HG02763 (cell line): ENCODE data around the gene SHC3.

Source experiments
- ATAC-seq: cut with Tn5 transposase; IDR thresholded peaks from one replicate; pipeline ENCODE4 v1.9.1; 2021; ENCODE audit warnings: mild to moderate bottlenecking, moderate library complexity; ENCODE audit not compliant: unreplicated experiment

The SHC3 gene

GRCh38 chr9:89058906-89059305, 119.7 kb downstream of the SHC3 start:
- ATAC-seq = no peak

DNA sequence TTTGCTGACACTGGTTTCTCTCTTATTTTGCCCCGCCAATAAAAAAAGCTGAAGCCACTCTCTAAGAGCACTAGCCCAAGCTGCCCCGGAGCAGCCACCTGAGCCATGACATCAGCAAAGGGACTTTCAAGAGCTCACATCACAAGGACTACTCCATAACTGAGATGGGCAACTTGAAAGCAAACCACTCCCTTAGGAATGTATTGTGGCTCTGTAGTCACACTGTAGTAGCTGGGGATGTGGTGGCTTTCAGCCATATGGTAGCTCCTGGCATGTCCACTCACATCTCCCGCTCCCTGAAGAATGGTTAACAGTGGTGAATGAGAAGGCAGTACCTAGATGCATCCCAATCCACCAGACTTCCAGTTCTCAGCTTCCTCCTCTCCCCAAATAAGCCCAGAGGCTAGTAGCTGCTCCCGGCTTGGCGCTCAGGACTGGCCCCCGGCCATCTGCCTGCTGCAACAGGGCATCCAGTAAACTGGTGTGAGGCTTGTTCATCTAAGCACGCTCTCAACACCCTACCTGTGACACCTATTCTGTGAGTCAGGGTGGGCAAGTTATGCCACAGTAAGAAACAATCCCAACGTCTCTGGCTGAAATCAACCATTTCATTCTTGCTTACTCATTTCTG, 123.6 kb downstream of the SHC3 start:
- ATAC-seq = no peak

DNA sequence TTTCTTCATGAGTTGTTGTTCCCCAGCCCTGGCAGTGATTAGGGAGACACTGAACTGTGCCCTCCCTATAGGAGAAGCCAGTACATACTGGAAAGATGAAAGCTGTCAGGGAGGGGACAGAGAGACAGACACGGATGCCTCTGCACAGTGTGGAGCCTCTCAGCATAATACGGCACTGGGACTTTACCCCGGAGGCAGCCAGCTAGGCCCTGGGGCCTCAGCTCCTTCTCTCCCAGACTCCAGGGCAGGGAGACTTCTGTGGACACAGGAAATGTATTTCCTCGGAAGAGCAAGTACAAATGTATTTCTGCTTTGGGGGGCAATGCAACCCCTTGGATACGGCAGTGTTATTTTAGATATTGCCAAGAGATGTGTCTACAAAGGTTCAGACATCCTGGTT, 125.3 kb downstream of the SHC3 start:
- ATAC-seq = no peak

DNA sequence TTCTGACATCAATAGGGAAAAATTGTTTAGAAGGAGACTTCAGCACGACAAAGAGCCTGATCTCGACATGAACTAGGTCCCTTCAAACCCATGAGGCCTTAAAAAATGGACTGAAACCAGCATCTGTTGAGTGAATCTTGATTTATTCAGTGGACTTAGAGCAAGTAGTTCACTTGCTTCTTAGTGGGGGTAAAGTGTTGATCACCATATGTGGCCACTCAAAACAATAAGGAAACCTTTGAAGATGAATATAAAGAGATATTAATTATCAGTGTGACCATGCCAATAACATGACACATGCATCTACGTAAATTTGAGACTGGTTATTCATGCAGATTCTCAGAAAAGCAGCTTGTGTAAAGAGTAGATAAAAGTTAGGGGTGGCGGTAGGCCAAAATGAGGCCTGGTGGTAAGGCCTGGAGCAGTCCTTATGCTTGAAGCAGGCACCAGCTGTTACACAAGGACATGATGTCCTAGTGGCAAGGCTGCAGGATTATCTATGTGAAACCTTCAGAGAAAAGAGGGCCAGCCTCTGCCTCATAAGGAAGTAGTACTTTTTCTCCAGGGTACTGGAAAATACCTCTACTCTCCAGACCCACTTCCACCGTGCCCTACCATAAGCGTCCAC, 126.0 kb downstream of the SHC3 start:
- no peak for ATAC-seq

- no peak for ATAC-seq
Measured at GRCh38 chr9:89051421-89052025, 127.1 kb downstream of the SHC3 start.

DNA sequence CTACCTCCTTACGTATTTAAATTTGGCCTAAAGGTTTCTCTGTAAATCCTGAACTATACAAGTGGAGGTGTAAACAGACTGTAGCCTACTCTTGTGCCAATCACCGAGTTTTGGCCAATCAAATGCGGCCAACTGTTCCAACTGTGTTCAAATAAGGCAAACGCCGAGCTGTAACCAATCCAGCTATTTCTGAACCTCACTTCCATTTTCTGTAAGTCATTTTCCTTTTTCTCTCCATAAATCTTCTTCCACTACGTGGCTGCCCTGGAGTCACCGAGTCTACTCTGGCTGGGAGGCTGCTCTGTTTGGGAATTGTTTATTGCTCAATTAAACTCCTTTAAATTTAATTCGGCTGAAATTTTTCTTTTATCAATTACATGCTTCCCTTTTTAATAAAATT, 129.0 kb downstream of the SHC3 start:
- ATAC-seq = no peak

GRCh38 chr9:89048616-89049015, 130.0 kb downstream of the SHC3 start:
- ATAC-seq = no peak

GRCh38 chr9:89047667-89048066, 131.0 kb downstream of the SHC3 start:
- no peak for ATAC-seq

GRCh38 chr9:89046832-89047231, 131.8 kb downstream of the SHC3 start:
- no peak for ATAC-seq

- no peak for ATAC-seq
Measured at GRCh38 chr9:89044881-89045280, 133.7 kb downstream of the SHC3 start.

- ATAC-seq = no peak
Measured at GRCh38 chr9:89044104-89044503, 134.5 kb downstream of the SHC3 start.

- ATAC-seq = no peak
Measured at GRCh38 chr9:89042984-89043383, 135.6 kb downstream of the SHC3 start.

GRCh38 chr9:89039664-89040063, 139.0 kb downstream of the SHC3 start:
- no peak for ATAC-seq

DNA sequence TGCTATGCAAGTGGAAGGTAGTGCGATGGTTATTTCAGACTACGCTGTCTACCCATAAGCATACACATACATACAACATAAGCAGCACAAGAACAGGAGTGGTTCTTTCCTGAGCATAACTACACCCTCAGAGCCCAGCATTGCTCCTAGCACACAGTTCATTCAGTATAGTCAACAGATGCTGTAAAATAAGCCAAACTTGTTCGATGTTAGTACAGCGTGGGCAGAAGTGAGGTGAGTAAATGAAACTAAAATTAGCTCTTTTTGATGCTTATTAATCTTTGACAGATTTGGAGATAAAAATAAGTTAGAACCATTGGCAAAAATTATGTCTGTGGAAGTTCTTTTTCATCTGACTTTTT, 139.5 kb downstream of the SHC3 start:
- no peak for ATAC-seq

- ATAC-seq = no peak
Measured at GRCh38 chr9:89038382-89039103, 140.1 kb downstream of the SHC3 start.

DNA sequence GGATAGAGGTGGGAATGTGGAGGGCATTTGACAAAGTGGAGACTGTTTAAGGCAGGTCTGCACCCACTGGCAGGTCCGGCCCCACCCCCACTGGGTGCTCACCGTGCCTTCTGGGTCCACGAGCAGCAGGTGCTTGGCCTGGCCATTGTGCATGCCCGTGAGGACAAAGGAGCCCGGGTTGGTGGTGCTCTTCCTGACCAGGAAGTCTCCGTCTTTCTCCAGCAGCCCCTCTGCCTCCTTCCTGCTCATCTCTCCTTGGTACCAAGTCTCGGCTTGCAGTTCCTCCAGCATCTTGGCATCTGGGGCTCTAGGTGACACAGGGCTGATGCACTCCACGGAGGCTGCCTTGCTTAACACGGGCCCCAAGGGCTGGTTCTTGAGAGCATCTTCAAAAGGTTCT, 140.7 kb downstream of the SHC3 start:
- ATAC-seq = no peak

- no peak for ATAC-seq
Measured at GRCh38 chr9:89037346-89037745, 141.3 kb downstream of the SHC3 start.

DNA sequence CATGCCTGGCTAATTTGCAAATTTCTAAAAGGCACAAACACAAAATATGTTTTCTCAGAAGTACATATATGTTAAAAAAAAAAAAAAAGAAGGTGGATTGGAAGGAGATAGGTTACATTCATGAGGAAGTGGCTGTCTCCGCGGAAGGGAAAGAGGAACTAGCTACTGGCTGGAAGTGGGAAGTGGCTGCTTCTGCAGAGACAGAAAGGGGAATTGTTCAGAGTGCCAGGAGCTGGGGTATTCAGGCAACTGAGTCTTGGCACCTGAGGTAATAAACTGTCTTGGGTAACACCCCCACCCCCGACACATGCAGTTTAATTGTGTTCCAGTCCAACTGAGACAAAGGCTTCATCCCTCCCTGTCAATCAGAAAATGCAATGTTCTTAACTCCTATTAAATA, 141.7 kb downstream of the SHC3 start:
- ATAC-seq = no peak

GRCh38 chr9:89036383-89036782, 142.2 kb downstream of the SHC3 start:
- ATAC-seq = no peak

DNA sequence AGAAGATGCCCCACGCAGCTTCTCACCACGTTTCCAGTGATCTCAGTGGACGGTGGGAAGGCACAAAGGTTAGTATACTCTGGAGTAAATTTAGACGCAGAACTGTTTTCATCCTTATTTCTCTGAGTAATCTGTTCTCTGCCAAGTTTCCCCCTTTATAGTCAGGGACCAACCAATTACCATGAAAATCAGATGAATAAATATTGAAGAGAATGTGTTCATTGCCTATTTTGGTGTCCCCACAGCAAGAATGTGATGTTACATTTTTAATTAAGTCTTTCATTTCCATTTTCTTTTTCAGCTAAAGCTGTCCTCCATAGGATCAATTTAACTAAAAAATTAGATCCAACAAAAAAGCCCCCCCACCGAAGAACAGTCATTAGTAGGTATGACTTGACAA, 146.0 kb downstream of the SHC3 start:
- no peak for ATAC-seq

GRCh38 chr9:89032173-89032572, 146.4 kb downstream of the SHC3 start:
- ATAC-seq = no peak

DNA sequence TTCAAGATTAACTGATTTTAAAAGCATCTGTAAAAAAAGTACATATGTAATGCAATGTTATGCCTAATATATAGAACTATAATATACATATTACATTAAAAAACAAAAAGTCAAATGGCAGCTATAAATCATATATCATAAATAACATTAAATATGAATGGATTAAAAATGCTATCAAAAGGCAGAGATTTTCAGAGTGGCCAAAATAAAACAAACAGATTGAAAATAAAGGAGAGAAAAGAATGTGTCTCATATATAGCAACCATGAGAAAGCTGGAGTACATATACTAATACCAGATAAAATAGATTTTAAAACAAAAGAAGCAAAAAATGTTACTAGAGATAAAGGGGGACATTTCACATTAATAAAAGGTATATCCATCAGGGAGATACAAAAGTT, 148.8 kb downstream of the SHC3 start:
- ATAC-seq = no peak
